ENCODE results near the gene ARHGAP26. TPM values are rescaled to one million over a fixed set of nuclear protein-coding genes. Genes with fewer than 3 reads are reported as not detected.

The ARHGAP26 gene
- polyA plus RNA-seq, 1 donor from 2014 or later = 0.83 TPM

DNA sequence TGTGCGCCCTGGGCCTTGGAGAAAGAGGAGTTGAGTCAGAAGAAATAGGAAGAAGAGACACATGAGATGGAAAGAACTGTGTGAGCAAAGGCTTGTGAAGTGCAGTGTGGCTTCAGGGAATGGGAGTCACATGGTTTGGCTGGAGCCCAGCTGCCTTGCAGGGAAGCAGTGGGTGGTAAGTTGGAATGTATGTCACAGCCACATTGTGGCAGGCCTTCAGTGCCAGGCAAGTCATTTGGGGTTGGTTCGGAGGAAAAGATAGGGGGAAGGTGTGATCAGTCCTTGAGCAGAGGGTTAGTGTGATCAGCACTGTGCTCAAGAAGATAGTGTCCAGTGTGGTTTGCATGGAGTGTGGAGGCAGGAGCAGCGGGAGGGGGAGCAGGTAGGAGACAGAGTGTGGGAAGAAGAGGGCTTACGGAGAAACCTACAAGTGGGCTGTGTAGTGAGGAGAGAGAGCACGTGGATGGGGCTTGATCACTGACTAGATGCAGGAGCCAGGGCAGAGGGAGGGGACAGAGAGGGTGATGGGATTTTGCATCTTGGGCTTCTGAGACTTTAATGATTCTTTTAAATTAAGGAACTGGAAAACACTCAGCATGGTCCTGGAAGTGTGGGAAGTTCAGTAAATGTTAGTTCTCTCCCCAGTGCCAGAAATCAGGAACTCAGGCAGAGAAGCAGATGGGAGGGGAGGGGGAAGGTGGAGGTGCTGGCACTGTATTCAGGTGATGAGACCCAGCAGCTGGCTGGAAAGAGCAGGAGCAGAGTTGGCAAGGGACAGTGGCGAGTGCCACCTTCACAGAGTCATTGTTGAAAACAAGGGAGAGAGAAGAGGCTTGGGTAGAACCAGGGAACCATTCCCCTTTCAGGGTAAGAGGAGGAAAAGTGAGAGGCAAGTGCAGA is 46.6 kb downstream of the ARHGAP26 start:
- Histone ChIP-seq H3K27ac (ENCODE audit: low read length) (no peak overlapping the region), H3K9me3 (ENCODE audit: low read length) (no peaks in the 10 kb centered on the region), H3K4me2 (ENCODE audit: low read length) (no peak overlapping the region), H3K79me2 (replicated peaks; ENCODE audit: insufficient read depth, low read length) (no peaks in the 10 kb centered on the region), H3K9ac (ENCODE audit: low read length) (no peak overlapping the region), H2AFZ (ENCODE audit: low read depth, low read length) (no peak overlapping the region), H3F3A (ENCODE audit: insufficient read depth, low read length, poor library complexity, severe bottlenecking) (no peaks in the 10 kb centered on the region), H3K4me3 (ENCODE audit: low read length) (no peak overlapping the region), H3K36me3 (ENCODE audit: insufficient read depth, low read length) (no peaks in the 10 kb centered on the region), H3K27me3 (ENCODE audit: insufficient read depth, low read depth, low read length) (no peaks in the 10 kb centered on the region), H3K9me2 (ENCODE audit: insufficient read depth, low read length) (no peaks in the 10 kb centered on the region), H4K20me1 (ENCODE audit: insufficient read depth) (no peaks in the 10 kb centered on the region)
- TF ChIP-seq EZH2 (IDR thresholded peaks at IDR 0.05; ENCODE audit: borderline replicate concordance, insufficient read depth, low read length, poor library complexity, severe bottlenecking) (no peak), EP300 (conservative IDR thresholded peaks at IDR 0.05; ENCODE audit: poor library complexity, severe bottlenecking) (no peak), MXI1 (conservative IDR thresholded peaks at IDR 0.05; ENCODE audit: poor library complexity, severe bottlenecking) (no peak), SMC3 (conservative IDR thresholded peaks at IDR 0.05; ENCODE audit: poor library complexity) (no peak), TAF1 (IDR thresholded peaks at IDR 0.05; ENCODE audit: low read depth) (no peak), POLR2AphosphoS5 (IDR thresholded peaks at IDR 0.05) (no peak), RAD21 (conservative IDR thresholded peaks at IDR 0.05) (no peak)
- TF ChIP-seq, protein P1, sequence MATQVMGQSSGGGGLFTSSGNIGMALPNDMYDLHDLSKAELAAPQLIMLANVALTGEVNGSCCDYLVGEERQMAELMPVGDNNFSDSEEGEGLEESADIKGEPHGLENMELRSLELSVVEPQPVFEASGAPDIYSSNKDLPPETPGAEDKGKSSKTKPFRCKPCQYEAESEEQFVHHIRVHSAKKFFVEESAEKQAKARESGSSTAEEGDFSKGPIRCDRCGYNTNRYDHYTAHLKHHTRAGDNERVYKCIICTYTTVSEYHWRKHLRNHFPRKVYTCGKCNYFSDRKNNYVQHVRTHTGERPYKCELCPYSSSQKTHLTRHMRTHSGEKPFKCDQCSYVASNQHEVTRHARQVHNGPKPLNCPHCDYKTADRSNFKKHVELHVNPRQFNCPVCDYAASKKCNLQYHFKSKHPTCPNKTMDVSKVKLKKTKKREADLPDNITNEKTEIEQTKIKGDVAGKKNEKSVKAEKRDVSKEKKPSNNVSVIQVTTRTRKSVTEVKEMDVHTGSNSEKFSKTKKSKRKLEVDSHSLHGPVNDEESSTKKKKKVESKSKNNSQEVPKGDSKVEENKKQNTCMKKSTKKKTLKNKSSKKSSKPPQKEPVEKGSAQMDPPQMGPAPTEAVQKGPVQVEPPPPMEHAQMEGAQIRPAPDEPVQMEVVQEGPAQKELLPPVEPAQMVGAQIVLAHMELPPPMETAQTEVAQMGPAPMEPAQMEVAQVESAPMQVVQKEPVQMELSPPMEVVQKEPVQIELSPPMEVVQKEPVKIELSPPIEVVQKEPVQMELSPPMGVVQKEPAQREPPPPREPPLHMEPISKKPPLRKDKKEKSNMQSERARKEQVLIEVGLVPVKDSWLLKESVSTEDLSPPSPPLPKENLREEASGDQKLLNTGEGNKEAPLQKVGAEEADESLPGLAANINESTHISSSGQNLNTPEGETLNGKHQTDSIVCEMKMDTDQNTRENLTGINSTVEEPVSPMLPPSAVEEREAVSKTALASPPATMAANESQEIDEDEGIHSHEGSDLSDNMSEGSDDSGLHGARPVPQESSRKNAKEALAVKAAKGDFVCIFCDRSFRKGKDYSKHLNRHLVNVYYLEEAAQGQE (IDR thresholded peaks at IDR 0.05; ENCODE audit: borderline replicate concordance) = no peak
- TF ChIP-seq, protein P2, sequence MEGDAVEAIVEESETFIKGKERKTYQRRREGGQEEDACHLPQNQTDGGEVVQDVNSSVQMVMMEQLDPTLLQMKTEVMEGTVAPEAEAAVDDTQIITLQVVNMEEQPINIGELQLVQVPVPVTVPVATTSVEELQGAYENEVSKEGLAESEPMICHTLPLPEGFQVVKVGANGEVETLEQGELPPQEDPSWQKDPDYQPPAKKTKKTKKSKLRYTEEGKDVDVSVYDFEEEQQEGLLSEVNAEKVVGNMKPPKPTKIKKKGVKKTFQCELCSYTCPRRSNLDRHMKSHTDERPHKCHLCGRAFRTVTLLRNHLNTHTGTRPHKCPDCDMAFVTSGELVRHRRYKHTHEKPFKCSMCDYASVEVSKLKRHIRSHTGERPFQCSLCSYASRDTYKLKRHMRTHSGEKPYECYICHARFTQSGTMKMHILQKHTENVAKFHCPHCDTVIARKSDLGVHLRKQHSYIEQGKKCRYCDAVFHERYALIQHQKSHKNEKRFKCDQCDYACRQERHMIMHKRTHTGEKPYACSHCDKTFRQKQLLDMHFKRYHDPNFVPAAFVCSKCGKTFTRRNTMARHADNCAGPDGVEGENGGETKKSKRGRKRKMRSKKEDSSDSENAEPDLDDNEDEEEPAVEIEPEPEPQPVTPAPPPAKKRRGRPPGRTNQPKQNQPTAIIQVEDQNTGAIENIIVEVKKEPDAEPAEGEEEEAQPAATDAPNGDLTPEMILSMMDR (IDR thresholded peaks at IDR 0.05; ENCODE audit: poor library complexity, severe bottlenecking) = no peak

DNA sequence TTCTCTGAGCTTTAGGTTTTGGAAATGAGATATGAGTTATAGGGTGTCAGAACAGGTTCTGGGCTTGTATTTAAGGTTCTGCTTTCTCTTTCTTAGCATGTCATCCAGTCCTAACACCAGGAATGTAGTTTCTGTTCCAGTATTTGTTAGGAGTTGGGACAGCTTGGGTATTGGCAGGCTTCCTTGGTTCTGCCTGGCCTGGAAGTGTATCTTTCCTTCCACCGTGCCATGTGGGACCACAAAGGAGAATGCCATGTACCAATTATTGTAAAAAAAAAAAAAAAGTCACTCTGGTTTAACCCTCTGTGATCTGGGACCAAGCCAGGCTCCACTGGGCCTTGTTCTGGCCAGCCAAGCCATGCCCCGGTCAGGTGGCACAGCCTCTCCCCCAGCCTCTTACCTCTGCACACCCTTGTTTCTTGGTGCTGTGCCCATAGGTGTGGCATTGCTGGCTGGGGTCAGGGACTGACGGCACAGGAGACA is 47.8 kb downstream of the ARHGAP26 start:
- Histone ChIP-seq H3K9ac (ENCODE audit: low read length) (no peak overlapping the region), H3K4me3 (ENCODE audit: low read length) (no peak overlapping the region), H3K9me2 (ENCODE audit: insufficient read depth, low read length) (no peaks in the 10 kb centered on the region), H3K79me2 (replicated peaks; ENCODE audit: insufficient read depth, low read length) (no peaks in the 10 kb centered on the region), H3F3A (ENCODE audit: insufficient read depth, low read length, poor library complexity, severe bottlenecking) (no peaks in the 10 kb centered on the region), H3K36me3 (ENCODE audit: insufficient read depth, low read length) (no peaks in the 10 kb centered on the region), H3K27me3 (ENCODE audit: insufficient read depth, low read depth, low read length) (no peaks in the 10 kb centered on the region), H3K4me2 (ENCODE audit: low read length) (no peak overlapping the region), H4K20me1 (ENCODE audit: insufficient read depth) (no peaks in the 10 kb centered on the region), H3K9me3 (ENCODE audit: low read length) (no peaks in the 10 kb centered on the region), H3K27ac (ENCODE audit: low read length) (no peak overlapping the region), H2AFZ (ENCODE audit: low read depth, low read length) (no peak overlapping the region)
- TF ChIP-seq, protein P1 (IDR thresholded peaks at IDR 0.05; ENCODE audit: borderline replicate concordance) = no peak
- TF ChIP-seq, protein P2 (IDR thresholded peaks at IDR 0.05; ENCODE audit: poor library complexity, severe bottlenecking) = no peak
- TF ChIP-seq SMC3 (conservative IDR thresholded peaks at IDR 0.05; ENCODE audit: poor library complexity) (no peak), EZH2 (IDR thresholded peaks at IDR 0.05; ENCODE audit: borderline replicate concordance, insufficient read depth, low read length, poor library complexity, severe bottlenecking) (no peak), MXI1 (conservative IDR thresholded peaks at IDR 0.05; ENCODE audit: poor library complexity, severe bottlenecking) (no peak), POLR2AphosphoS5 (IDR thresholded peaks at IDR 0.05) (no peak), TAF1 (IDR thresholded peaks at IDR 0.05; ENCODE audit: low read depth) (no peak), RAD21 (conservative IDR thresholded peaks at IDR 0.05) (no peak), EP300 (conservative IDR thresholded peaks at IDR 0.05; ENCODE audit: poor library complexity, severe bottlenecking) (no peak)
